Naive thymus-derived CD8-positive, alpha-beta T cell (primary cell): ENCODE results near the gene OR2M7. TPM values are rescaled to one million over a fixed set of nuclear protein-coding genes. Genes with fewer than 3 reads are reported as not detected.
"Not testable (repeated sequence)": the region's sequence is repeated elsewhere in the genome, so short reads cannot be mapped to it uniquely, and the experiment has no call there.

Experiments
- ATAC-seq, 2 donors: fragments of 150-1000 bp; cut with Tn5 transposase in 1 of 2; sonication (Bioruptor Pico), chemical (Tn5 transposase) in 1 of 2; 1 replicate in 1 of 2; 2 replicates in 1 of 2; pipeline ENCODE4 v1.10.0; 2021; ENCODE audit warnings: mild to moderate bottlenecking in 2 of 2, moderate library complexity in 2 of 2
- POLR2A ChIA-PET: fragments of 350-600 bp; sonication (Branson Sonifier 250); formaldehyde crosslinking; loops from one replicate; lab custom pipeline; 2021; ENCODE audit warnings: antibody characterized with exemption; lab: Charles Lee
- DNase-seq, 10 donors: peaks; one replicate each; pipeline versions ENCODE4 v3.0.0 to v3.0.0-alpha.2; 2020 to 2022
- H3K27ac Mint-ChIP-seq, 10 donors: one replicate each; pipeline ENCODE4 v1.8.0; 2020 to 2022; ENCODE audit warnings: mild to moderate bottlenecking in 10 of 10, mixed read lengths in 10 of 10, moderate library complexity in 4 of 10, inconsistent platforms in 1 of 10
- H3K27me3 Mint-ChIP-seq, 5 donors: one replicate each; pipeline ENCODE4 v1.8.0; 2021 to 2022; ENCODE audit warnings: mixed read lengths in 5 of 5
- H3K36me3 Mint-ChIP-seq, 3 donors: one replicate each; pipeline ENCODE4 v1.8.0; 2020 to 2022; ENCODE audit warnings: mixed read lengths in 3 of 3, mild to moderate bottlenecking in 2 of 3, inconsistent platforms in 1 of 3
- H3K4me1 Mint-ChIP-seq, 4 donors: one replicate each; pipeline ENCODE4 v1.8.0; 2021 to 2022; ENCODE audit warnings: mixed read lengths in 4 of 4
- H3K4me3 Mint-ChIP-seq, 10 donors: one replicate each; pipeline ENCODE4 v1.8.0; 2020 to 2022; ENCODE audit warnings: mild to moderate bottlenecking in 10 of 10, mixed read lengths in 10 of 10, moderate library complexity in 6 of 10, inconsistent platforms in 1 of 10
- H3K9me3 Mint-ChIP-seq, 9 donors: one replicate each; pipeline ENCODE4 v1.8.0; 2020 to 2022; ENCODE audit warnings: mixed read lengths in 9 of 9, mild to moderate bottlenecking in 3 of 9, inconsistent platforms in 1 of 9, moderate library complexity in 1 of 9
- polyA plus RNA-seq, 3 donors: library from polyadenylated mRNA; unstranded; fragments of 300-500 nt; fragmentation: Illumina TruSeq; gene quantifications; one replicate each; pipeline ENCODE4 v1.2.3, GENCODE V29; 2021
- total RNA-seq, 8 experiments: library from RNA in 2 of 8; stranded (reverse) in 2 of 8; gene quantifications; one replicate each; pipeline ENCODE4 v1.2.3 and lab custom pipeline; 2021 to 2026

OR2M7 gene, protein sequence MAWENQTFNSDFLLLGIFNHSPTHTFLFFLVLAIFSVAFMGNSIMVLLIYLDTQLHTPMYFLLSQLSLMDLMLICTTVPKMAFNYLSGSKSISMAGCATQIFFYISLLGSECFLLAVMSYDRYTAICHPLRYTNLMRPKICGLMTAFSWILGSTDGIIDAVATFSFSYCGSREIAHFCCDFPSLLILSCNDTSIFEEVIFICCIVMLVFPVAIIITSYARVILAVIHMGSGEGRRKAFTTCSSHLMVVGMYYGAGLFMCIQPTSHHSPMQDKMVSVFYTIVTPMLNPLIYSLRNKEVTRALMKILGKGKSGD
- total RNA-seq (not detected), polyA plus RNA-seq (not detected), total RNA-seq (lab: John Stamatoyannopoulos, UW) (0 reads per million in 6 experiments)

DNA sequence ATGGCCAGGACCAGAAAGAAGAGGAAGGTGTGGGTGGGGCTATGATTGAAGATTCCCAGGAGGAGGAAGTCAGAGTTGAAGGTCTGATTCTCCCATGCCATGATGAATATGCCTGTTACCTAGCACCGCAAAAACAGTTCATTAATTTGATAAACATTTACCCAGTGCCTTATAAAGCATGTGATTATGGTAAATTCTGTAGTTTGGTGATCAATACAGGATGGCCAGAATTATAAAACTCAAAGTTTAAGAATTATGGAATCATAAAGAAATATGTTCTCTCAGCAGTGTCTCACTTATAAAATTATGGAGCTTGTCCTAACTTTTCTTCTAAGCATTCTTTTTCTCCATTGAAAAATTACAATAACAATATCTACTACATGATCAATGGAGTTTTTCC, at the start of gene OR2M7:
OR2M7 (minus strand) TSS at position 101 of the 400 bp plus-strand sequence; CDS start at position 101, 0 bp downstream.
- POLR2A ChIA-PET: no interaction called here
- Mint-ChIP-seq H3K27ac (no peak within 1 kb of the TSS), H3K9me3 (peaks cover 0 to 8% (median 0%) of the 10 kb centered on the region in 9 donors), H3K27me3 (peaks cover 4 to 29% (median 12%) of the 10 kb centered on the region in 5 donors), H3K4me3 (no peak within 1 kb of the TSS), H3K4me1 (no peaks in the 10 kb centered on the region), H3K36me3 (no peaks in the 10 kb centered on the region)
- no peak for DNase-seq
- ATAC-seq: no peak

DNA sequence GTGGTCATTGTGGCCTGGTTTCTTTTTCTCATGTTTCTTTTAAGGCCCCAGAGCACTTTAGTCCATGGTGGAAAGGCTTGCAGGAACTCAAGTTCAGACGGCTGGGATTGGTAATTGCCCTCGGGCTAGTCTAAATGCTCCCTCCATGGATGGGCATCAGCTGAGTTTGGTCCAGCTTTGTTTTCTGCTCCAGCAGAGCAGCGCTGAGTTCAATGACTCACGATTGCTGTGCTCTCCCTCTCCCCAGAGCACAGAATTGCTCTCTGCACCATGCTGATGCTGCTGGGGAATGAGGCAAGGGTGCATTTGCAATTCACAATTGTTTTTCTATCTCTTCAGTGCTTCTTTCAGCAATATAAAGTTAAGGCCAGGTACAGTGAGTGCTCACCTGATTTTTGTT, 49.4 kb upstream of the OR2M7 start:
- POLR2A ChIA-PET: no interaction called here
- no peak for DNase-seq
- H3K36me3 Mint-ChIP-seq: no peaks in the 10 kb centered on the region
- no peak for ATAC-seq
- H3K4me1 Mint-ChIP-seq: peaks cover 5 to 14% (median 10%) of the 10 kb centered on the region in 4 donors
- H3K27me3 Mint-ChIP-seq: no peaks in the 10 kb centered on the region
- H3K27ac Mint-ChIP-seq: peak overlapping the region in 1 of 10 donors; percentile 65
- peaks cover 0 to 4% (median 0%) of the 10 kb centered on the region in 9 donors for H3K9me3 Mint-ChIP-seq
- no peak overlapping the region for H3K4me3 Mint-ChIP-seq

DNA sequence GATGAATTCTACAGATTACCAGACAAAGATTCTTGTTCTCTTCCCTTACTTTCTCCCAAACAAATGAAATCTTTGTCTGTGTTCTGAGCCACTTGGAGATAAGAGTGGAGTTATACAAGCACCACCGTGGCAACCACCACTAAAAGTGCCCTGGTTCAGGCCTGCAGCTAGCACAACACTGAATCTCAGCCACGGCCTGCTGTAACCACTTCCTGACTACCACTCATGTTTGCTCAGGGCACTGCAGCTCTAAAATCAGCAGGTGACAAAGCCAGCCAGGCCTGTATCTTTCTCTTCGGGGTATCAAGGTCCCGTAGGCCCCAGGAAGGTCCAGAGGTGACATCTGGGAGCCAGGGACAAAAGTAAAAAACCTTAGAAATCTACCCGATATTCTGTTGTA, 48.0 kb upstream of the OR2M7 start:
- POLR2A ChIA-PET: no interaction called here
- Mint-ChIP-seq H3K4me1 (peaks cover 5 to 14% (median 10%) of the 10 kb centered on the region in 4 donors), H3K27ac (peak overlapping the region; percentile 7 to 83 (median 70)), H3K27me3 (no peaks in the 10 kb centered on the region), H3K4me3 (peak overlapping the region in 6 of 10 donors; percentile 6 to 54 (median 17)), H3K9me3 (peaks cover 0 to 4% (median 0%) of the 10 kb centered on the region in 9 donors), H3K36me3 (no peaks in the 10 kb centered on the region)
- peak; percentile 53 to 79 for ATAC-seq
- DNase-seq: peak in 6 of 10 donors; percentile 4 to 39 (median 20)

GRCh38 chr1:248366609-248367008, 42.2 kb upstream of the OR2M7 start:
- no peak for DNase-seq
- H3K27me3 Mint-ChIP-seq: peaks cover 2 to 11% (median 7%) of the 10 kb centered on the region in 5 donors
- H3K9me3 Mint-ChIP-seq: peaks cover 0 to 6% (median 0%) of the 10 kb centered on the region in 9 donors
- peaks cover 0 to 2% (median 0%) of the 10 kb centered on the region in 3 donors for H3K36me3 Mint-ChIP-seq
- ATAC-seq: no peak
- H3K4me3 Mint-ChIP-seq: no peak overlapping the region
- H3K27ac Mint-ChIP-seq: no peak overlapping the region
- H3K4me1 Mint-ChIP-seq: peaks cover 0 to under 1% (median 0%) of the 10 kb centered on the region in 4 donors
- POLR2A ChIA-PET: no interaction called here

GRCh38 chr1:248361121-248361715, 36.9 kb upstream of the OR2M7 start, which contains the start of gene OR2T4:
OR2T4 (plus strand) TSS chr1:248361665; CDS start chr1:248361665, 0 bp downstream.
- Mint-ChIP-seq H3K27me3 (peaks cover 3 to 19% (median 7%) of the 10 kb centered on the region in 5 donors), H3K4me1 (no peaks in the 10 kb centered on the region), H3K36me3 (peaks cover 0 to 2% (median 0%) of the 10 kb centered on the region in 3 donors), H3K4me3 (no peak within 1 kb of the TSS), H3K27ac (peak within 1 kb of the TSS in 1 of 10 donors; percentile 41), H3K9me3 (peaks cover 0 to 6% (median 0%) of the 10 kb centered on the region in 9 donors)
- ATAC-seq: no peak
- DNase-seq: no peak
- POLR2A ChIA-PET: no interaction called here

- no peak overlapping the region for H3K4me3 Mint-ChIP-seq
These were observed 35.0 kb upstream of the OR2M7 start for GRCh38 chr1:248359415-248359814.

GRCh38 chr1:248348475-248348874, 24.1 kb upstream of the OR2M7 start, which contains the start of gene OR14C36:
OR14C36 (plus strand) TSS chr1:248348775; CDS start chr1:248348775, 0 bp downstream.
- DNase-seq (no peak), ATAC-seq (no peak)
- Mint-ChIP-seq H3K27ac (no peak within 1 kb of the TSS), H3K36me3 (no peaks in the 10 kb centered on the region), H3K4me1 (no peaks in the 10 kb centered on the region), H3K9me3 (no peaks in the 10 kb centered on the region), H3K27me3 (peaks cover 2 to 24% (median 13%) of the 10 kb centered on the region in 5 donors), H3K4me3 (no peak within 1 kb of the TSS)
- POLR2A ChIA-PET: no interaction called here

More at GRCh38 chr1:248359415-248359814, 35.0 kb upstream of the OR2M7 start:
- Mint-ChIP-seq H3K9me3 (no peaks in the 10 kb centered on the region), H3K4me1 (no peaks in the 10 kb centered on the region), H3K36me3 (no peaks in the 10 kb centered on the region), H3K27me3 (peaks cover 3 to 19% (median 7%) of the 10 kb centered on the region in 5 donors), H3K27ac (no peak overlapping the region)
- no peak for DNase-seq
- no peak for ATAC-seq
- POLR2A ChIA-PET: no interaction called here

DNA sequence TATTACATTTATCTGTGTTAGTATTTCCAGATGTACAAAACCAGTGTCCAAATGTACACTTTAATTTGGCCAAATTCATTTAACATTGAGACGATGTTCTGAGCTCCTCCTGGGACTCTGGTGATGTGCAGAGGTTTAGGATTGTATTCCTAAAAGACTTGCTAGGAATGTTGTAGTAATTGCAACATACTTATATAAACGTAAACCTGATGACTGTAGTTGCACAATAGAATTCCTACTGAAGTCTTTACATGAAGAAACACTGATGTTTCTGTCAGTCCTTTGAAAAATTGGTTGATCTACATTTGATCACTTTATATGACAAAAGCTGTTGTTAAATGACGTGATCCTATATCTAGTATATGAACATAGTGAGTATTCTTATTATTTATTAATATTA, 19.1 kb upstream of the OR2M7 start:
- no peaks in the 10 kb centered on the region for H3K36me3 Mint-ChIP-seq
- no peak overlapping the region for H3K4me3 Mint-ChIP-seq
- H3K27ac Mint-ChIP-seq: no peak overlapping the region
- H3K27me3 Mint-ChIP-seq: peaks cover under 1 to 21% (median 7%) of the 10 kb centered on the region in 5 donors
- H3K4me1 Mint-ChIP-seq: no peaks in the 10 kb centered on the region
- H3K9me3 Mint-ChIP-seq: no peaks in the 10 kb centered on the region
- ATAC-seq (no peak), DNase-seq (no peak)
- POLR2A ChIA-PET: no interaction called here

DNA sequence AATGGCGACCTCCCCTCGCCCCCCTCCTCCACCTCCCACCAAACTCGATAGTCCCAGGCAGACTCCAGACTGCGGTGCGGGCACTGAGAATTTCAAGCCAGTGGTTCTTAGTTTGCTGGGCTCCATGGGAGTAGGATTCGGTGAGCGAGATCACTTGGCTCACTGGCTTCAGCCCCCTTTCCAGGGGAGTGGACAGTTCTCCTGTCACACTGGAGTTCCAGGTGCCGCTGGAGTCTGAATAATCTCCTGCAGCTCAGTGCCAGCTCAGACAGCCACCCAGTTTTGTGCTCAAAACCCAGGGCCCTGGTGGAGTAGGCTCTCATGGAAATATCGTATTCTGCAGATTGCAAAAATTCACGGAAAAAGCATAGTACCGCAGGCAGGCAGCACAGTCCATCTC, 7.6 kb downstream of the OR2M7 start:
- Mint-ChIP-seq H3K9me3 (peaks cover 12 to 38% (median 28%) of the 10 kb centered on the region in 9 donors), H3K4me1 (no peaks in the 10 kb centered on the region), H3K36me3 (peaks cover 0 to 7% (median 0%) of the 10 kb centered on the region in 3 donors), H3K27me3 (peaks cover 8 to 54% (median 27%) of the 10 kb centered on the region in 5 donors), H3K4me3 (no peak overlapping the region), H3K27ac (no peak overlapping the region)
- POLR2A ChIA-PET: no interaction called here
- ATAC-seq (no peak), DNase-seq (no peak)

DNA sequence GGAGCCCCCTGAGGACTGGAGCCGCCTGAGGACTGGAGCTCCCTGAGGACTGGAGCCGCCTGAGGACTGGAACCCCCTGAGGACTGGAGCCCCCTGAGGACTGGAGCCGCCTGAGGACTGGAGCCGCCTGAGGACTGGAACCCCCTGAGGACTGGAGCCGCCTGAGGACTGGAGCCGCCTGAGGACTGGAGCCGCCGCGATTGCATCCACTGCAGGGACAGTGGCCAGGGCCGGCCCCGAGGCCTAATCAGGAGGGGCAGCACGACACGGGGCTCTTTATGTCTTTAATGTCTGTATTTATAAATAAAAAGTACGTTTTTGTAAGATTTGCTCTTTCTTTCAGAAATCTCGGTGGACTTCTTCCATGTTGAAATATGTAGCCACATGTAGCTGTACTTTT, 17.6 kb downstream of the OR2M7 start:
- H3K27ac Mint-ChIP-seq, H3K4me1 Mint-ChIP-seq, H3K9me3 Mint-ChIP-seq, H3K36me3 Mint-ChIP-seq, ATAC-seq, DNase-seq, H3K27me3 Mint-ChIP-seq, POLR2A ChIA-PET, H3K4me3 Mint-ChIP-seq: not testable (repeated sequence)

GRCh38 chr1:248306103-248306502, 18.3 kb downstream of the OR2M7 start:
- Mint-ChIP-seq H3K27ac (no peak overlapping the region), H3K4me1 (peaks cover 0 to 2% (median 0%) of the 10 kb centered on the region in 4 donors), H3K9me3 (peaks cover 0 to 2% (median 0%) of the 10 kb centered on the region in 9 donors), H3K36me3 (no peaks in the 10 kb centered on the region), H3K27me3 (peaks cover 0 to 4% (median 0%) of the 10 kb centered on the region in 5 donors), H3K4me3 (no peak overlapping the region)
- ATAC-seq: no peak
- POLR2A ChIA-PET: no interaction called here
- DNase-seq: no peak

DNA sequence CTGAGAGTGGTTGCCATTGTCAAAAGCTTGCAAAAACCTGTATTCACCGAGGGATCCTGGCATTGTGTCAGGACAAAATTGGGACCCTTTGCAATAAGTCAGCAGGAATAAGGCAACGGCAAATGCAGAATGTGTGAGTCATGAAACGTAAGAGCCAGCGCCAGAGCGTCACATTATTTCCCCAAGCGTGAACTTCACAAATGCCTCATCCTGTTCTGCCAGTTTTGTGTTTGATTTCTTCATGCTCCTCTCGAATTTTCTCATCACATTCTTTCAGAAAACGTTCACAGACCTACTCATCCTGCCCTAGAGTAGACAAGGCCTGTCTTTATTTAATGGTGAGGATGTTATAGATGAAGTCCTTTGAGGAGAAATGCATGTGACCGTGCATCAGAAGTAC, 18.7 kb downstream of the OR2M7 start:
- H3K36me3 Mint-ChIP-seq, POLR2A ChIA-PET, DNase-seq, H3K27ac Mint-ChIP-seq, ATAC-seq, H3K9me3 Mint-ChIP-seq, H3K4me1 Mint-ChIP-seq, H3K4me3 Mint-ChIP-seq, H3K27me3 Mint-ChIP-seq: not testable (repeated sequence)

DNA sequence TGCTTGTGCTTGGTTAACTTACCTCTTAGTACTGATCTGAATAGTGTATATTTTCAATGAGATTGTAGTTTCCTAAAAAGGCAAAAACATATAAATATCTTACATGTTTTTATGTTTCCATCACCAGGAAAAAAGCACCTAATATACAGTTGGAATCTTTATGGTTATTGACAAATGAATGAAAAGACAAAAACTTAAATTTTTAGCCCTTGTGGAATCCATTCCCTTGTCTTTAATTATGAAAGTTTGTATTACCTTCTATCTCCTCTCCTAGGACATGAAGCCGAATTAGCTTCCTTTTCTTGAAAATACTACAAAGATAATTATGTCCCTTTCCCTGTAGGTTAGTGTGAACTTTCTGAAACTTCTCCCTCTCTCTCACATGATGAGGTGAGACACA, 21.0 kb downstream of the OR2M7 start, which contains the start of gene OR2T12:
OR2T12 (minus strand) TSS at position 101 of the 400 bp plus-strand sequence. CDS start 7,846 bp downstream, outside the sequence.
- POLR2A ChIA-PET: no interaction called here
- H3K9me3 Mint-ChIP-seq: peaks cover 0 to 12% (median 2%) of the 10 kb centered on the region in 9 donors
- DNase-seq (no peak), ATAC-seq (no peak)
- no peak within 1 kb of the TSS for H3K27ac Mint-ChIP-seq
- peaks cover 0 to 11% (median 0%) of the 10 kb centered on the region in 5 donors for H3K27me3 Mint-ChIP-seq
- no peak within 1 kb of the TSS for H3K4me3 Mint-ChIP-seq
- no peaks in the 10 kb centered on the region for H3K36me3 Mint-ChIP-seq
- peaks cover 0 to 2% (median 0%) of the 10 kb centered on the region in 4 donors for H3K4me1 Mint-ChIP-seq
